K562 (cell line): Measurements from ENCODE around the gene FMNL2. TPM values are rescaled to one million over a fixed set of nuclear protein-coding genes. Genes with fewer than 3 reads are reported as not detected.

Experiments used
- ATAC-seq: fragments of 200-7000 bp; cut with Tn5 transposase; 3 replicates; pipeline ENCODE4 v1.9.1; 2020; ENCODE audit warnings: moderate library complexity
- BruUV-seq: library from RNA; stranded (reverse); fragments of 400-500 nt; replicated peaks from 2 replicates; lab custom pipeline; 2021; lab: Mats Ljungman, UMichigan
- CTCF ChIA-PET: fragments of 300-600 bp; formaldehyde crosslinking; extraction: SDS; loops from one replicate; lab custom pipeline; 2021; ENCODE audit warnings: low intra/inter-chr PET ratio; lab: Yijun Ruan, JAX
- POLR2A ChIA-PET: fragments of 300-600, 350-650 bp; sonication (Branson Sonifier 250); formaldehyde crosslinking; extraction: SDS; loops from one replicate; lab custom pipeline; 2021; ENCODE audit warnings: antibody characterized with exemption, inconsistent platforms; lab: Yijun Ruan, JAX
- DNase-seq, 4 experiments: peaks; one replicate each; pipeline versions ENCODE4 v3.0.0 to v3.0.0-alpha.2; 2011 to 2018; ENCODE audit warnings: low spot score in 3 of 4, mixed read lengths in 3 of 4; ENCODE audit errors: extremely low read depth in 1 of 4
- FAIRE-seq: peaks from 2 replicates; lab custom pipeline; 2011; peaks lifted over from hg19 to GRCh38; lab: Jason Lieb, UNC
- H2AFZ ChIP-seq: 2 replicates; pipeline ENCODE4 v1.6.0; 2011; ENCODE audit warnings: low read depth, low read length, control low read depth, inconsistent platforms
- H3K27ac ChIP-seq: fragments of 200-600 bp; 3 replicates; pipeline ENCODE4 v1.8.0; 2011; ENCODE audit warnings: low read depth, mild to moderate bottlenecking, control low read depth, inconsistent platforms, low read length, moderate library complexity, mixed read lengths; ENCODE audit errors: extremely low read depth
- H3K27me3 ChIP-seq, 2 experiments: fragments of 300-600 bp in 1 of 2; 2 replicates in 1 of 2; 3 replicates in 1 of 2; pipeline versions ENCODE4 v1.6.0 to v1.8.0; 2011; ENCODE audit warnings: inconsistent platforms in 2 of 2, low read length in 2 of 2, mild to moderate bottlenecking in 1 of 2, mixed read lengths in 1 of 2, moderate library complexity in 1 of 2; ENCODE audit not compliant: control insufficient read depth in 2 of 2, insufficient read depth in 2 of 2
- H3K36me3 ChIP-seq: fragments of 300-600 bp; 3 replicates; pipeline ENCODE4 v1.8.0; 2011; ENCODE audit warnings: mild to moderate bottlenecking, low read length, inconsistent platforms; ENCODE audit not compliant: control insufficient read depth, insufficient read depth
- H3K4me1 ChIP-seq, 2 experiments: fragments of 200-600 bp in 1 of 2; replicated peaks in 1 of 2; 2 replicates in 1 of 2; 3 replicates in 1 of 2; pipeline versions ENCODE4 v1.5.1 to v1.8.0; 2011; ENCODE audit warnings: inconsistent platforms in 2 of 2, low read length in 2 of 2, mild to moderate bottlenecking in 1 of 2, mixed read lengths in 1 of 2, moderate library complexity in 1 of 2; ENCODE audit not compliant: control insufficient read depth in 2 of 2, insufficient read depth in 2 of 2
- H3K4me2 ChIP-seq: 2 replicates; pipeline ENCODE4 v1.6.1; 2011; ENCODE audit warnings: low read length, control low read depth, inconsistent platforms, mixed read lengths; ENCODE audit not compliant: insufficient read depth
- H3K4me3 ChIP-seq: fragments of 200-600 bp; sonication (generic), shearing (Covaris generic); 2 replicates; pipeline ENCODE4 v1.5.1; 2016; ENCODE audit warnings: control low read depth, inconsistent platforms
- H3K79me2 ChIP-seq: fragments of 200-600 bp; 3 replicates; pipeline ENCODE4 v1.8.0; 2011; ENCODE audit warnings: low read length, inconsistent platforms; ENCODE audit not compliant: control insufficient read depth, insufficient read depth
- H3K9ac ChIP-seq, 2 experiments: 2 replicates each; pipeline versions ENCODE4 v1.6.0 to v1.6.1; 2011; ENCODE audit warnings: low read depth in 2 of 2, low read length in 2 of 2, control low read depth in 1 of 2, inconsistent platforms in 1 of 2, mild to moderate bottlenecking in 1 of 2, mixed read lengths in 1 of 2; ENCODE audit not compliant: insufficient read depth in 1 of 2
- H3K9me1 ChIP-seq: one replicate; pipeline ENCODE4 v1.6.0; 2011; ENCODE audit warnings: inconsistent platforms, mild to moderate bottlenecking, low read length, moderate library complexity; ENCODE audit not compliant: control insufficient read depth, insufficient read depth
- H3K9me3 ChIP-seq: replicated peaks from 2 replicates; pipeline ENCODE4 v1.5.1; 2011; ENCODE audit warnings: low read depth, low read length, inconsistent platforms; ENCODE audit not compliant: control insufficient read depth, insufficient read depth
- H4K20me1 ChIP-seq: replicated peaks from 2 replicates; pipeline ENCODE4 v1.6.1; 2011; ENCODE audit warnings: low read length, inconsistent platforms, mixed read lengths; ENCODE audit not compliant: control insufficient read depth, insufficient read depth
- CGGBP1 ChIP-seq: fragments of 250-450 bp; sonication (Bioruptor Pico); IDR thresholded peaks from 2 replicates; pipeline ENCODE4 v1.9.0; 2021; ENCODE audit warnings: mild to moderate bottlenecking
- HIVEP1 ChIP-seq: fragments of 250-450 bp; sonication (Bioruptor Pico); IDR thresholded peaks from 2 replicates; pipeline ENCODE4 v1.4.0; 2020; ENCODE audit warnings: mild to moderate bottlenecking
- KLF13 ChIP-seq: fragments of 450-650 bp; IDR thresholded peaks from 2 replicates; pipeline ENCODE4 v1.6.1; 2016; ENCODE audit warnings: missing genetic modification characterization, low read depth, mild to moderate bottlenecking, missing compliant biosample characterization, moderate library complexity, borderline replicate concordance
- MCM2 ChIP-seq: fragments of 450-650 bp; IDR thresholded peaks from 2 replicates; pipeline ENCODE4 v1.6.1; 2017; ENCODE audit warnings: low read depth, mild to moderate bottlenecking
- MYC ChIP-seq, 2 experiments: fragments of 250-450 bp in 1 of 2; sonication (Bioruptor Pico) in 1 of 2; IDR thresholded peaks; 2 replicates each; pipeline versions ENCODE4 v1.5.1 to v1.6.1; 2012 to 2021; ENCODE audit warnings: low read depth in 2 of 2, borderline replicate concordance in 1 of 2, improper control_type of control experiment in 1 of 2, low read length in 1 of 2, mild to moderate bottlenecking in 1 of 2, moderate library complexity in 1 of 2
- NFRKB ChIP-seq: fragments of 450-650 bp; IDR thresholded peaks from 2 replicates; pipeline ENCODE4 v1.6.1; 2016; ENCODE audit warnings: low read depth
- POU5F1 ChIP-seq: fragments of 150-350 bp; IDR thresholded peaks from 2 replicates; pipeline ENCODE4 v1.6.1; 2014; ENCODE audit warnings: borderline replicate concordance, low read length, low read depth, mild to moderate bottlenecking; ENCODE audit not compliant: partially characterized antibody
- WGBS: fragments of 100-300 bp; shearing (Covaris generic); methylation state at CpG from one replicate; pipeline ENCODE4 v1.1.6; 2016; ENCODE audit warnings: low coverage, mixed read lengths; ENCODE audit not compliant: insufficient coverage; ENCODE audit errors: missing lambda C conversion rate; 5-methylcytosine and 5-hydroxymethylcytosine counted together
- in situ Hi-C: fragments of 300-500 bp; cut with MboI; formaldehyde crosslinking; loops from 4 replicates; pipeline ENCODE4 v1.15.0; 2018; ENCODE audit warnings: inconsistent platforms, mixed read lengths
- intact Hi-C: fragments of 100-400 bp; cut with micrococcal nuclease; formaldehyde crosslinking; loops from 2 replicates; pipeline ENCODE4 v1.14.2; 2022
- polyA plus RNA-seq, 8 experiments: library from polyadenylated mRNA; depleted of rRNA in 4 of 8; stranded (reverse) in 5 of 8; unstranded in 3 of 8; fragments of >200 nt; fragmentation: Nextera tagmentation in 2 of 8; fragmentation: Illumina TruSeq in 1 of 8; extraction: Ambion mirVana in 2 of 8; extraction: Trizol in 1 of 8; gene quantifications; 2 replicates each; pipeline versions ENCODE4 v1.2.1 to v1.2.3, GENCODE V29; 2011 to 2014; ENCODE audit warnings: inconsistent platforms in 1 of 8, missing spikeins in 1 of 8
- total RNA-seq, 7 experiments: library from RNA; depleted of rRNA in 6 of 7; stranded (reverse); fragments of >200 nt in 6 of 7; fragmentation: Illumina TruSeq in 2 of 7; extraction: Trizol in 2 of 7; gene quantifications; 2 replicates each; pipeline versions ENCODE4 v1.2.1 to v1.2.3, GENCODE V29; 2011 to 2021; ENCODE audit warnings: low replicate concordance in 1 of 7
- TF ChIP-seq, protein P1 (sequence below): fragments of 250-450 bp; sonication (Bioruptor Pico); IDR thresholded peaks from 2 replicates; pipeline ENCODE4 v1.9.0; 2021; ENCODE audit warnings: mild to moderate bottlenecking, inconsistent platforms

FMNL2 gene
- total and polyA plus RNA-seq, 9 of the 15 experiments (the other 6 are each of a cell fraction or from before 2014, with no cell fraction given) = 0.15 to 0.49 (median 0.24) TPM; not detected in 1

DNA sequence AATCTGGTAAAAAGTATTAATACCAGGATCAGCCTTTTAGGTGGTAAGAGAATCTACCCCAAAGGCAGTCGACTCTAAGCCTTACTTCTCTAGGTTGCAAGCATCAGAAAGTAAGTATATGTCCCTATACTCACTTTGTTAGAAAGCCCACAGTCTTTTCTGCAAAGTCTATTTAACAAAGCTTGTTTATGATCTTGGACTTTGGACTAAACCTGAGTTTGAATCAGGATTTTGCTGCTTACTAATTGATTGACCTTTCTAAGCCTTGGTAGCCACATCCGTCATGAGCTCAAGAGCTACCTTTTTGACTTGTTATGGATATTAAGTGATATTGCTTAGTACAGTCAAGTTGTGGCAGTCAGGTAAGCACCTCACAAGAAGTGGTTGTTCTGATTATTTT, 18.4 kb downstream of the FMNL2 start (continued):
- TF ChIP-seq MCM2 (no peak), MYC (IDR thresholded peaks at IDR 0.05; ENCODE audit: low read depth, low read length) (no peak), MYC (CRISPR knock-in tag; IDR thresholded peaks at IDR 0.05; ENCODE audit: borderline replicate concordance, low read depth) (no peak), POU5F1 (no peak), CGGBP1 (CRISPR knock-in tag) (no peak), KLF13 (no peak), NFRKB (no peak)

GRCh38 chr2:152354069-152354755, 19.2 kb downstream of the FMNL2 start:
- no peak for FAIRE-seq
- no peak for DNase-seq
- no TSS peak for BruUV-seq
- Histone ChIP-seq H3K9me1 (no peaks in the 10 kb centered on the region), H3K4me3 (no peak overlapping the region), H3K4me2 (no peak overlapping the region), H4K20me1 (no peaks in the 10 kb centered on the region), H3K36me3 (no peaks in the 10 kb centered on the region), H3K27ac (no peak overlapping the region), H3K27me3 (peaks cover 7 to 8% of the 10 kb centered on the region in 2 experiments; a peak in 4 of 5 replicates), H3K9ac (no peak overlapping the region), H3K4me1 (no peaks in the 10 kb centered on the region), H3K9me3 (no peaks in the 10 kb centered on the region), H2AFZ (no peak overlapping the region), H3K79me2 (no peaks in the 10 kb centered on the region)
- ChIA-PET CTCF (no interaction called here), POLR2A (no interaction called here)
- intact Hi-C loops (no loop called here), in situ Hi-C loops (no loop called here)
- TF ChIP-seq HIVEP1 (CRISPR knock-in tag) = no peak
- TF ChIP-seq, protein P1, sequence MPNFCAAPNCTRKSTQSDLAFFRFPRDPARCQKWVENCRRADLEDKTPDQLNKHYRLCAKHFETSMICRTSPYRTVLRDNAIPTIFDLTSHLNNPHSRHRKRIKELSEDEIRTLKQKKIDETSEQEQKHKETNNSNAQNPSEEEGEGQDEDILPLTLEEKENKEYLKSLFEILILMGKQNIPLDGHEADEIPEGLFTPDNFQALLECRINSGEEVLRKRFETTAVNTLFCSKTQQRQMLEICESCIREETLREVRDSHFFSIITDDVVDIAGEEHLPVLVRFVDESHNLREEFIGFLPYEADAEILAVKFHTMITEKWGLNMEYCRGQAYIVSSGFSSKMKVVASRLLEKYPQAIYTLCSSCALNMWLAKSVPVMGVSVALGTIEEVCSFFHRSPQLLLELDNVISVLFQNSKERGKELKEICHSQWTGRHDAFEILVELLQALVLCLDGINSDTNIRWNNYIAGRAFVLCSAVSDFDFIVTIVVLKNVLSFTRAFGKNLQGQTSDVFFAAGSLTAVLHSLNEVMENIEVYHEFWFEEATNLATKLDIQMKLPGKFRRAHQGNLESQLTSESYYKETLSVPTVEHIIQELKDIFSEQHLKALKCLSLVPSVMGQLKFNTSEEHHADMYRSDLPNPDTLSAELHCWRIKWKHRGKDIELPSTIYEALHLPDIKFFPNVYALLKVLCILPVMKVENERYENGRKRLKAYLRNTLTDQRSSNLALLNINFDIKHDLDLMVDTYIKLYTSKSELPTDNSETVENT (CRISPR knock-in tag) = no peak
- WGBS = 0% methylated on average over 4 of the region's 4 CpGs
- ATAC-seq = no peak
